Activated naive CD4-positive, alpha-beta T cell treated with anti-CD3 and anti-CD28 coated beads for 36 hours (primary cell): ENCODE data around the gene NGFR. TPM values are rescaled to one million over a fixed set of nuclear protein-coding genes. Genes with fewer than 3 reads are reported as not detected.
"Not testable (repeated sequence)": the region's sequence is repeated elsewhere in the genome, so short reads cannot be mapped to it uniquely, and the experiment has no call there.

ENCODE experiments used
- CTCF ChIA-PET: fragments of 350-600 bp; sonication (Branson Sonifier 250); formaldehyde crosslinking; loops from one replicate; lab custom pipeline; 2021; ENCODE audit warnings: antibody characterized with exemption; lab: Charles Lee
- DNase-seq: peaks from one replicate; pipeline ENCODE4 v3.0.0-alpha.2; 2020
- H3K27ac Mint-ChIP-seq: one replicate; pipeline ENCODE4 v1.8.0; 2021; ENCODE audit warnings: mild to moderate bottlenecking, mixed read lengths
- H3K27me3 Mint-ChIP-seq: one replicate; pipeline ENCODE4 v1.8.0; 2021; ENCODE audit warnings: low read depth, mixed read lengths
- H3K36me3 Mint-ChIP-seq: one replicate; pipeline ENCODE4 v1.8.0; 2021; ENCODE audit warnings: low read depth, mixed read lengths
- H3K4me1 Mint-ChIP-seq: one replicate; pipeline ENCODE4 v1.8.0; 2021; ENCODE audit warnings: low read depth, mixed read lengths
- H3K4me3 Mint-ChIP-seq: one replicate; pipeline ENCODE4 v1.8.0; 2021; ENCODE audit warnings: mild to moderate bottlenecking, moderate library complexity, mixed read lengths
- H3K9me3 Mint-ChIP-seq: one replicate; pipeline ENCODE4 v1.8.0; 2021; ENCODE audit warnings: mixed read lengths
- intact Hi-C: fragments of 100-400 bp; cut with micrococcal nuclease; formaldehyde crosslinking; loops from one replicate; pipeline ENCODE4 v1.15.1; 2023
- total RNA-seq, 2 experiments: library from RNA; stranded (reverse); gene quantifications; one replicate each; pipeline ENCODE4 v1.2.3, GENCODE V29; 2021

The NGFR gene
- total RNA-seq, 2 experiments from 2014 or later, result 0.12 TPM

GRCh38 chr17:49546546-49547535 lies 51.7 kb downstream of the NGFR start:
- no peaks in the 10 kb centered on the region for H3K27me3 Mint-ChIP-seq
- H3K4me3 Mint-ChIP-seq, result no peak overlapping the region
- intact Hi-C loops, result no loop called here
- peak overlapping the region; percentile 12 for H3K27ac Mint-ChIP-seq
- H3K4me1 Mint-ChIP-seq, result no peaks in the 10 kb centered on the region
- CTCF ChIA-PET, result interaction anchor here (0.7 to 1.4 kb wide), 4 partner anchors 9 to 138 kb away, joined by 4 to 7 read pairs (median 4); no protein-coding TSS in a partner anchor
- DNase-seq, result no peak
- H3K36me3 Mint-ChIP-seq, result no peaks in the 10 kb centered on the region
- peaks cover 4% of the 10 kb centered on the region for H3K9me3 Mint-ChIP-seq

- Mint-ChIP-seq H3K9me3 (peaks cover 4% of the 10 kb centered on the region), H3K4me3 (no peak overlapping the region), H3K4me1 (no peaks in the 10 kb centered on the region), H3K36me3 (no peaks in the 10 kb centered on the region), H3K27ac (no peak overlapping the region), H3K27me3 (no peaks in the 10 kb centered on the region)
- intact Hi-C loops, result no loop called here
- DNase-seq, result no peak
- CTCF ChIA-PET, result interaction anchor here (0.7 to 1.0 kb wide), 3 partner anchors 13 to 139 kb away, joined by 4 read pairs; no protein-coding TSS in a partner anchor
Measured at GRCh38 chr17:49547566-49547965, 52.5 kb downstream of the NGFR start.

GRCh38 chr17:49548051-49548505 lies 53.0 kb downstream of the NGFR start:
- Mint-ChIP-seq H3K27ac (no peak overlapping the region), H3K36me3 (no peaks in the 10 kb centered on the region), H3K27me3 (no peaks in the 10 kb centered on the region), H3K9me3 (peaks cover 4% of the 10 kb centered on the region), H3K4me1 (no peaks in the 10 kb centered on the region), H3K4me3 (no peak overlapping the region)
- intact Hi-C loops, result no loop called here
- CTCF ChIA-PET, result no interaction called here
- no peak for DNase-seq

- intact Hi-C loops, result no loop called here
- no peaks in the 10 kb centered on the region for H3K4me1 Mint-ChIP-seq
- CTCF ChIA-PET, result no interaction called here
Measured at GRCh38 chr17:49548506-49549310, 53.6 kb downstream of the NGFR start.

GRCh38 chr17:49549311-49549605 lies 54.2 kb downstream of the NGFR start:
- CTCF ChIA-PET, result interaction anchor here (0.7 kb wide), 1 partner anchor 52 kb away, joined by 4 read pairs; no protein-coding TSS in a partner anchor
- H3K9me3 Mint-ChIP-seq, result no peaks in the 10 kb centered on the region

More at GRCh38 chr17:49548506-49549310, 53.6 kb downstream of the NGFR start:
- Mint-ChIP-seq H3K27me3 (no peaks in the 10 kb centered on the region), H3K4me3 (no peak overlapping the region), H3K36me3 (no peaks in the 10 kb centered on the region), H3K27ac (no peak overlapping the region), H3K9me3 (peaks cover 4% of the 10 kb centered on the region)
- peak; percentile 47 for DNase-seq

GRCh38 chr17:49549691-49550678 lies 54.9 kb downstream of the NGFR start:
- Mint-ChIP-seq H3K4me1 (no peaks in the 10 kb centered on the region), H3K27me3 (no peaks in the 10 kb centered on the region), H3K36me3 (no peaks in the 10 kb centered on the region), H3K4me3 (no peak overlapping the region), H3K9me3 (no peaks in the 10 kb centered on the region), H3K27ac (no peak overlapping the region)
- CTCF ChIA-PET, result interaction anchor here (0.7 kb wide), 1 partner anchor 53 kb away, joined by 4 read pairs; no protein-coding TSS in a partner anchor
- DNase-seq, result no peak
- intact Hi-C loops, result no loop called here

More at GRCh38 chr17:49549311-49549605, 54.2 kb downstream of the NGFR start:
- DNase-seq, result no peak
- no peak overlapping the region for H3K4me3 Mint-ChIP-seq
- H3K36me3 Mint-ChIP-seq, result no peaks in the 10 kb centered on the region
- intact Hi-C loops, result no loop called here
- H3K4me1 Mint-ChIP-seq, result no peaks in the 10 kb centered on the region
- H3K27ac Mint-ChIP-seq, result no peak overlapping the region
- H3K27me3 Mint-ChIP-seq, result no peaks in the 10 kb centered on the region

- H3K27ac Mint-ChIP-seq, intact Hi-C loops, H3K9me3 Mint-ChIP-seq, DNase-seq, H3K4me1 Mint-ChIP-seq, H3K36me3 Mint-ChIP-seq, H3K27me3 Mint-ChIP-seq, H3K4me3 Mint-ChIP-seq, CTCF ChIA-PET: not testable (repeated sequence)
Measured at GRCh38 chr17:49550764-49551163, 55.7 kb downstream of the NGFR start.

- H3K4me3 Mint-ChIP-seq, result no peak overlapping the region
- intact Hi-C loops, result no loop called here
- H3K27ac Mint-ChIP-seq, result no peak overlapping the region
Measured at GRCh38 chr17:49551221-49552069, 56.4 kb downstream of the NGFR start.

GRCh38 chr17:49552070-49552751 lies 57.1 kb downstream of the NGFR start:
- Mint-ChIP-seq H3K9me3 (no peaks in the 10 kb centered on the region), H3K4me3 (no peak overlapping the region), H3K4me1 (peaks cover 2% of the 10 kb centered on the region), H3K36me3 (no peaks in the 10 kb centered on the region), H3K27me3 (no peaks in the 10 kb centered on the region), H3K27ac (no peak overlapping the region)
- intact Hi-C loops, result no loop called here
- DNase-seq, result no peak
- CTCF ChIA-PET, result interaction anchor here (0.5 to 2.3 kb wide), 2 partner anchors 144 to 542 kb away, joined by 4 to 8 read pairs; no protein-coding TSS in a partner anchor

More at GRCh38 chr17:49551221-49552069, 56.4 kb downstream of the NGFR start:
- Mint-ChIP-seq H3K27me3 (no peaks in the 10 kb centered on the region), H3K9me3 (no peaks in the 10 kb centered on the region), H3K4me1 (peaks cover 1% of the 10 kb centered on the region), H3K36me3 (no peaks in the 10 kb centered on the region)
- no peak for DNase-seq
- CTCF ChIA-PET, result interaction anchor here (0.5 kb wide), 1 partner anchor 543 kb away, joined by 4 read pairs; no protein-coding TSS in a partner anchor

- Mint-ChIP-seq H3K4me3 (no peak overlapping the region), H3K36me3 (no peaks in the 10 kb centered on the region), H3K27ac (no peak overlapping the region), H3K27me3 (peaks cover 2% of the 10 kb centered on the region), H3K9me3 (no peaks in the 10 kb centered on the region), H3K4me1 (peaks cover 5% of the 10 kb centered on the region)
- intact Hi-C loops, result no loop called here
- CTCF ChIA-PET, result interaction anchor here (2.3 kb wide), 1 partner anchor 145 kb away, joined by 8 read pairs; no protein-coding TSS in a partner anchor
- no peak for DNase-seq
Measured at GRCh38 chr17:49553676-49554335, 58.7 kb downstream of the NGFR start.
